Sciatic nerve (tissue), 2 donors: ENCODE results near the gene SMYD5. TPM values are rescaled to one million over a fixed set of nuclear protein-coding genes. Genes with fewer than 3 reads are reported as not detected.
"Not testable (repeated sequence)": the region's sequence is repeated elsewhere in the genome, so short reads cannot be mapped to it uniquely, and the experiment has no call there.

Experiments
- ATAC-seq: fragments of 200-7000 bp; cut with Tn5 transposase; one replicate; pipeline ENCODE4 v1.9.1; 2020; ENCODE audit warnings: mild to moderate bottlenecking, moderate library complexity
- DNase-seq: peaks from one replicate; pipeline ENCODE4 v3.0.0-alpha.2; 2020; ENCODE audit warnings: low spot score
- intact Hi-C: fragments of 100-400 bp; cut with DNase I; formaldehyde crosslinking; loops from one replicate; pipeline ENCODE4 v1.14.2; 2022
- total RNA-seq: library from RNA; stranded (reverse); fragmentation: NEBNext Ultra II Directional; extraction: Animal tissue kit (Norgen Biotek cat#: 25700); gene quantifications from one replicate; pipeline ENCODE4 v1.2.1, GENCODE V29; 2021
- donor health status: DM: no; HTN: no; CAD: no.
- donor health status: DM: no; HTN: no; CAD: no.

The SMYD5 gene
- 22.7 TPM for total RNA-seq

DNA sequence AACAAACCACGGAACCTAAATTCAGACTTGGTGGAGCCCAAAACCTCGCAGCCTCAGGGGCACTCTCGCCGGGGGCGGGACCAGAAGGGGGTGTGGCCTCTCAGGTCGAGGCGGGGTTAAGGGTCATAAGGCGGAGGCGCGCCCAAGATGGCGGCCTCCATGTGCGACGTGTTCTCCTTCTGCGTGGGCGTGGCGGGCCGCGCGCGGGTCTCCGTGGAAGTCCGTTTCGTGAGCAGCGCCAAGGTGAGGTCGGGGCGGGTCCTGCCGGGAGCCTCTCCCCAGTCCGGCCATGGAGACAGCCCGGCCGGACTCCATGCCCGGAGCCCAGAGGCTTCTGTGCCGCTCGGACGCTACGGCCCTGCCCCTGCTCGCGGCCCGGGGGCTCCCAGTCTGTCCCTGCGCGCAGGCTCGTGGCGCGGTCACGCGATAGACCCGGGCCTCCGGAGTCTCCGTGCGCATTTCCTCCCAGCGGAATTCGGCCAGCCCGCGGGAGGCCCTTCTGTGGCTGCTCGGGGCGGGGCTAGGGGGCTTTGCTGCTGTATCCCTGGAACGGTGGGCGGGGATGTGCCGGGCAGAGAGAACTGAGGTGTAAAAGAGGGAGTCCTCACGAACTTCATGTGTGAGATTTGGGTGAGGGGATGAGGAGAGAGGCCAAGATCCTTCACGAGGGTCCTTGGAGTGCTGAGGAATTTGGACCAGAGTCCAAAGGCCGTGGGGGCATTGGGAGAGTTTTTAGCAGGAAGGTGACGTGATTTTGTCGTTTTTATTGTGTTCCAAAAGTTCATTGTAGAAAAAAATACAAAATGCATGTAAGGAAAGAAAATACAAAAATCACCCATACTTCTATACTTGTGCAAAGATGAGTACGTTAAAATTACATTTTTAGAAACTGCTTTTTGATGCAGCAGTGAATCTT lies at the start of gene SMYD5:
Gene SMYD5 (plus strand): TSS at position 126 of the 916 bp plus-strand sequence. CDS start 22 bp downstream, at position 148.
- peak; percentile 97 for ATAC-seq
- intact Hi-C loops = no loop called here

DNA sequence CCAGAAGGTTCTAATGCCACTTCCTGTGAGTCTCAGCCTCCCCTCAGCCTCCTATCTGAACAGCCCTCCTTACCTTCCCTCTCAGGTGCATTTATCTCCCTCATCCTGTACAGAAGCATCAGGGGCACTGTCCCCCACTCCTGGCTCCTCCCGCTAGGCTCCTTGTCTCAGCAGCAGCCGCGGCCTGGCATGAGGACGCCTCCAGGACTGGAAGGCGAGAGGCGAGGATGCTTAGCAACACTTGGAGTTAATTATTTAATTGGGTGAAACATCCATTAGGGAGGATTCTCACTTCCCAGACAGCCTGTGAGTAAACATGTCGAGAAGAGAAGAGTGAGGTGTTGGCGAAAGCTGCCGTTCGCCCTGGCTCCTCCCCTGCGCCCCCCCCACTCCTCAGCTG lies 48.1 kb upstream of the SMYD5 start:
- DNase-seq, ATAC-seq, intact Hi-C loops: not testable (repeated sequence)

More for the DNA sequence above, at the start of gene SMYD5:
- peak; percentile 94 for DNase-seq

GRCh38 chr2:73166813-73167212 lies 47.2 kb upstream of the SMYD5 start:
- ATAC-seq, intact Hi-C loops, DNase-seq: not testable (repeated sequence)

GRCh38 chr2:73168348-73168747 lies 45.7 kb upstream of the SMYD5 start:
- ATAC-seq, DNase-seq, intact Hi-C loops: not testable (repeated sequence)

- DNase-seq, intact Hi-C loops, ATAC-seq: not testable (repeated sequence)
These were observed 43.7 kb upstream of the SMYD5 start for GRCh38 chr2:73170341-73170740.

DNA sequence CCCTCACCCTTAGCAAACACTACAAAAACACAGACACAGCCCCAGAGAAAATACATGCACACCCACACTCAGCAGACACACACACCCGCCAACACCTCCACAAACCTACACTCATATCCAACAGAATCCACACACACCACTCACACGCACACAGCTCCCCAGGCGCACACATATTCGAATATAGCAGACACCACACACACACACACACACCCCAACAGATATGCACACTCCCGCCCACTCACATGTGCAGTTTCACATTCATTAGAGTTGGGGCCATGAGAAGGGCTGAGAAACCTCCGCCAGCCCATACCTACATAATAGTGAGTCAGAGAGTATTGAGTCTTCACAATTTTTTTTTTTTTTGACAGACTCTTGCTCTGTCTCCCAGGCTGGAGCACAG lies 41.1 kb upstream of the SMYD5 start:
- intact Hi-C loops = no loop called here
- ATAC-seq (no peak), DNase-seq (no peak)

DNA sequence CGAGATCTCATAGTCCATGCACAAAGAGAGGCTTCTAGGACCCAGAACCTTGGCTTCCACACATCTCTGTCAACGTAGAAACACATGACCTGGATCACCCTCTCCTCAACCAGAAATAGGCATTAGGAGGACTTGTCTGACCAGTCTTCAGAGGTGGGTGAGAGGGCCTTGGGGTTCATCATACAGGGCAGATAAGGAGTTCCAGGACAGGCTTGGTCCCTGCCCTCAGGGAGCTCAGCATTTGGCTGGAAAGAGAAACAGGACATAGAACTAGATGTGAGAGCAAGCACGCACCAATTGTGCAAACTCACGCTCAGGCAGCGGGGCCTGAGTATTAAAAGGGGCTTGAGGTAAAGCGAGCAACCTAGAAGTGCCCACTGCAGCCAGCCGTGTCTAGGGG lies 40.3 kb upstream of the SMYD5 start:
- intact Hi-C loops = no loop called here

DNA sequence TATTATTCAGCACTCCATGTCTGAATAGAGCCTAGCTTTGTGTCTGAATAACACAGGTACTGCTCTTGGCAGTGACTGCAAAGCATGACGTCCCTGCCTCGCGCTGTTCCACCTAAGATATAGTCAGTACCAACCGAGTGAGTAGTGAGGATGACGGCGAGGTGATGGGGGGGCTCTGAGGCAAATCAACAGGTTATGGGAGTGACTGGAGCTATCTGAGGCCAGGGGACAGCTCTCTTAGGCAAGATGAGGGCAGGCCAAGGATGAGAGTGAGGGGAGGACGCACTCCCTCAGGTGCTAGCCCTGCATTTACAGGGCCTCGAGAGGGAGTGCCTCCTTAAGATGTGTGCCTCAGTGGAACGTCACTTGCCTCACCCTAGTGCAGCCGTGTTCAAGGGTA lies 39.8 kb upstream of the SMYD5 start:
- ATAC-seq (no peak), DNase-seq (no peak)
- intact Hi-C loops = no loop called here

More for the DNA sequence above, 40.3 kb upstream of the SMYD5 start:
- ATAC-seq (no peak), DNase-seq (no peak)

DNA sequence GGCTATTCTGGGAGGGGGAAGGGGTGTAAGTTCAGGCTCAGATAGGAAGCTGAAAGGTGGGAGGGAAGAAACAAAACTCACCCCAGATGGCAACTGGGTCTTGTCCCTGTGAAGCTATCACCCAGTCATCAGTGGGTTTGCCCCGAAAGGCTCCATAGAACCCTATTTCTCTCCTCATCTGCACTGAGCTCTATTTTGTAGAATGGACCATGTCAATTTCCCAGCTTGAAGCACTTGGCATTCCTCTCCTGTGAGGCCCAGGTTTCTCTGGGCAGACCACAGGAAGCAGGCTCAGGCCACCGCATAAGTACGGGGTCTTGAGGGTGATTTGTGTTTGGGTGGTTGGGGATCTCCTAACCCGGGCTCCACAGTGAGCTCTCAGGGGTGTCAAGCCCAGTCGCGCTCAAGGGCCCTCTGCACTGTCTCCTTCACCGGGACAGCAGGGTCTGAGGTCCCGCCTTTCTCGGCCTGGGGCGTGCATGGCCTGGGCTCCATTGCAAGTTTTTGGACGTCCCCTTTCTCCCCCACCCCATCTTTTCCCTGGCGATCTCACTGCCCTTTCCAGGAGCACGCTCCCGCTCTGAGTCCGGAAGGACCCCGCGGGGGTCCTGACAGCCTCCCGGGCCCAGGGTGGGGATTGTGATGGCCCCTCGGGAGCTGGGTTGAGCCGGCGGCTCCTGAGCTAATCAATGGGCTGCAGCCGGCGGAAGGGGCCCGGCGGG lies 38.9 kb upstream of the SMYD5 start:
- DNase-seq (no peak), ATAC-seq (no peak)
- intact Hi-C loops = loop anchor here (5.0 kb wide), 2 partner anchors 183 to 283 kb away; no protein-coding TSS in a partner anchor

DNA sequence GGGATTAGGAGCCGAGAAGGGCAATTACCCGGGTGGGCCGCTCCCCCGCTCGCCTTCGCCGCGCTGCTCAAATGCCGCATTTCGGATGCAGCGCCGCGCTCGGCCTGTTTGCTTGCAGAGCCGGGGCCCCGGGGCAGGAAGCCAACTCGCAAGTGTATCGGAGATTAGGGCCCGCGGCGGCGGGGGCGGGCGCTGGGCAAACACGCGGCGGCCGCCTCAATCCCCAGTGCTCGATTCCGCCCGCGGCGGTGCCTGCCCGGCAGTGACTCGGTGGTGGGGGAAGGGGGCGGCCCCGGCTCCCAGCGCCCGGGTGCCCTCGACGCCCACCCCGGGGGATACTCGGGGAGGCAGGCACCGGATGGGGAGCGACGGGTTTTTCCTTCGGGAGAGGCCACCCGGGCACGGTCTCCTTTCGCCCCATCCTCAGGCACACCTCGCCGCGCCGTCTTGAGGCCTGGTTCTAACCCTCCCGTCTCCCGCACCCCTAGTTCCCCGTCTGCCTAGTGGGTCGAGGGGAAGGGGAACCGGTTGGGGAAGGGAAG lies 38.3 kb upstream of the SMYD5 start:
- ATAC-seq = no peak
- peak; percentile 88 for DNase-seq
- intact Hi-C loops = loop anchor here (5.0 kb wide), 2 partner anchors 183 to 283 kb away; no protein-coding TSS in a partner anchor

GRCh38 chr2:73176205-73176880 lies 37.7 kb upstream of the SMYD5 start:
- ATAC-seq (peak; percentile 29), DNase-seq (peak; percentile 61)
- intact Hi-C loops = loop anchor here (5.0 kb wide), 2 partner anchors 184 to 284 kb away; no protein-coding TSS in a partner anchor

- peak; percentile 97 for ATAC-seq
- peak; percentile 95 for DNase-seq
- intact Hi-C loops = loop anchor here (5.0 kb wide), 2 partner anchors 185 to 285 kb away; no protein-coding TSS in a partner anchor
These were observed 37.0 kb upstream of the SMYD5 start for GRCh38 chr2:73176881-73177644.

- ATAC-seq (no peak), DNase-seq (no peak)
- intact Hi-C loops = loop anchor here (5.0 kb wide), 2 partner anchors 185 to 285 kb away; no protein-coding TSS in a partner anchor
These were observed 36.3 kb upstream of the SMYD5 start for GRCh38 chr2:73177645-73178255.

GRCh38 chr2:73185965-73186364 lies 28.1 kb upstream of the SMYD5 start:
- no peak for DNase-seq
- no peak for ATAC-seq
- intact Hi-C loops = no loop called here

DNA sequence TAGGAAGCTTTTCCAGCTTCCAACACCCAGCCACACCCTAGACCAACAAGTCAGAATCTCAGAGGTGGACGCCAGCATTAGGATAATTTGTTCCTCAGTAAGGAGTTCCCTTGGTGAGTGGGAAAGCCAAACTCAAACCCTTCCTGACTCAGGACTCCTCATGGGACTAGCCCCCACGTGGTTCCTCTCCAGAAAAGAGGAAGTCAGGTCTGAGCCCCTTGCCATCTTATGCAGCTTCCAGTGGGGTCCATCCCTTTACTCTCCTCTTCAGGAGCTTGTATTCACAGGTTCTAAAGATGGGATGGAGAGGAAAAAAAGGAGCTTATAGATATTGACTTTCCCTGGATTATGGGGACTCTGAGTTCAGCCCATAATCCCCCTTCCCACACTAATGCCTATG lies 26.5 kb upstream of the SMYD5 start:
- no peak for DNase-seq
- ATAC-seq = no peak
- intact Hi-C loops = no loop called here

GRCh38 chr2:73197579-73197978 lies 16.5 kb upstream of the SMYD5 start:
- ATAC-seq (no peak), DNase-seq (no peak)
- intact Hi-C loops = no loop called here

- DNase-seq, intact Hi-C loops, ATAC-seq: not testable (repeated sequence)
These were observed 13.8 kb upstream of the SMYD5 start for GRCh38 chr2:73200281-73200680.
